Spleen (tissue), 7 donors: ENCODE results near the gene PUS10.

Experiments
- CTCF ChIP-seq, 11 experiments: fragments of 200-600 bp in 7 of 11; fragments of 450-650 bp in 4 of 11; sonication (generic) in 4 of 11; IDR thresholded peaks in 8 of 11; conservative IDR thresholded peaks in 3 of 11; 1 replicate in 7 of 11; 2 replicates in 4 of 11; pipeline versions ENCODE4 v1.4.0 to v1.8.0; 2016 to 2021; ENCODE audit warnings: antibody characterized with exemption in 11 of 11, inconsistent platforms in 4 of 11, mild to moderate bottlenecking in 1 of 11
- POLR2A ChIP-seq, 3 donors: fragments of 450-650 bp; IDR thresholded peaks; one replicate each; pipeline ENCODE4 v1.5.1; 2017; ENCODE audit warnings: antibody characterized with exemption in 3 of 3, mild to moderate bottlenecking in 1 of 3
- donor health status: DM: no; HTN: no; CAD: no; lungs with moderate emphysema.
- donor health status: DM: no; HTN: no; CAD: no.
- donor health status: DM: no; HTN: no; CAD: no.

- TF ChIP-seq CTCF (IDR thresholded peaks at IDR 0.05 in 8 of 11, conservative IDR thresholded peaks at IDR 0.05 in 3 of 11) (no peak), POLR2A (IDR thresholded peaks at IDR 0.05) (no peak)
Measured at GRCh38 chr2:60938301-60938700, 79.8 kb downstream of the PUS10 start.
